ENCODE measurements around the gene GFI1B. TPM values are rescaled to one million over a fixed set of nuclear protein-coding genes. Genes with fewer than 3 reads are reported as not detected.

The GFI1B gene
- total RNA-seq, 4 donors from 2014 or later: not detected

- intact Hi-C loops (cut with DNase I; ENCODE audit: low total_unique reads): no loop called here
- Histone ChIP-seq H3K4me1 (no peaks in the 10 kb centered on the region), H3K27ac (no peak overlapping the region), H3K36me3 (no peaks in the 10 kb centered on the region), H3K27me3 (peaks cover 12 to 22% (median 18%) of the 10 kb centered on the region in 3 donors), H3K9me3 (no peaks in the 10 kb centered on the region), H3K4me3 (no peak overlapping the region)
- DNase-seq (no peak), ATAC-seq (no peak)
- TF ChIP-seq CTCF (IDR thresholded peaks at IDR 0.05 in 4 of 5, conservative IDR thresholded peaks at IDR 0.05 in 1 of 5): no peak
- in situ Hi-C loops (cut with MboI; ENCODE audit: low sequenced_read_pairs in 4 of 4): no loop called here
Observed at GRCh38 chr9:133002147-133003070, 23.9 kb downstream of the GFI1B start.

DNA sequence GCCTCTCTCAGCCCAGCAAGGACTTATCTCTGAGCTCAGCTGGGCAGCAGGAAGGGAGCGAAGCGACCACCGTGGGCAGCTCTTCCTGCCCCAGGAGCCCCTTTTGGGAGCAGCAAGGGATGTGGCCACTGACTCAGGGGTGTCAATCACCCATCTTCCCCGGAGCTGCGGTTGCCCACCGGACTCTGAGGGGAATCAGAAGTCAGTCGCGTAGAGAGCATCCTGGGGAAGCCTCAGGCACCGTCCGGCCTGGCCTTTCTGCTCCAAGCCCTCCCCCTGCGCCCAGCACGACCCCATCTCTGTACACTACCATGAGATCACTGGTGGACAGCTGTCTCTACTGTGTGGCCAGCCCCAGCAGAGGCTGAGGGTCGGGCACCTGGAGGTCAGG, 24.6 kb downstream of the GFI1B start:
- H3K36me3 ChIP-seq: no peaks in the 10 kb centered on the region
- no peaks in the 10 kb centered on the region for H3K4me1 ChIP-seq
- no peak overlapping the region for H3K27ac ChIP-seq
- in situ Hi-C loops (cut with MboI; ENCODE audit: low sequenced_read_pairs in 4 of 4): no loop called here
- no peaks in the 10 kb centered on the region for H3K9me3 ChIP-seq
- DNase-seq: no peak
- no peak overlapping the region for H3K4me3 ChIP-seq
- ATAC-seq: no peak
- TF ChIP-seq CTCF (IDR thresholded peaks at IDR 0.05 in 4 of 5, conservative IDR thresholded peaks at IDR 0.05 in 1 of 5) (no peak), POLR2A (IDR thresholded peaks at IDR 0.05) (no peak)
- intact Hi-C loops (cut with DNase I; ENCODE audit: low total_unique reads): no loop called here
- peaks cover 16 to 25% (median 18%) of the 10 kb centered on the region in 3 donors for H3K27me3 ChIP-seq

DNA sequence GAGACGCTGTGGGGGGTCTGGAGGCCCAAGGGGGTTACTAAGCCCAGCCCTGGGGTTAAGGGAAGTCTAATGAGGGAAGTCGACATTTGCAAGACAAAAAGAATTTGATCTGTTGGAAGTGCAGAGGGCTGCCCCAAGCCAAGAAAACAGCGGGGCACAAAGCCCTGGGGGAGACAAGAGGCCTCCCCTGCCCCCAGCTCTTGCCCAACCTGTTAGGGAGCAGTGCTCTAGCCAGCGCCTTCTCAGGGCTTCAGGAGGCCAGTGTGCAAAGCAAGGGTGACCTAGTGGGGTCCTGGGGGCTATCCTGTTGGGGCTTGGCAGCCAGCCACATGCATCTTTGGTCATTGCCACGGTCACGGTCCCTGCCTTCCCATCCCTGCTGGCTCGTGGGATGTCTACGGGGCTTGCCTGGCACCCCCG, 25.2 kb downstream of the GFI1B start:
- Histone ChIP-seq H3K27ac (no peak overlapping the region), H3K4me3 (no peak overlapping the region), H3K4me1 (no peaks in the 10 kb centered on the region), H3K27me3 (peaks cover 18 to 25% (median 18%) of the 10 kb centered on the region in 3 donors), H3K36me3 (no peaks in the 10 kb centered on the region), H3K9me3 (no peaks in the 10 kb centered on the region)
- ATAC-seq (no peak), DNase-seq (no peak)
- intact Hi-C loops (cut with DNase I; ENCODE audit: low total_unique reads): no loop called here
- in situ Hi-C loops (cut with MboI; ENCODE audit: low sequenced_read_pairs in 4 of 4): no loop called here
- TF ChIP-seq POLR2A (IDR thresholded peaks at IDR 0.05) (no peak), CTCF (IDR thresholded peaks at IDR 0.05 in 4 of 5, conservative IDR thresholded peaks at IDR 0.05 in 1 of 5) (no peak)

DNA sequence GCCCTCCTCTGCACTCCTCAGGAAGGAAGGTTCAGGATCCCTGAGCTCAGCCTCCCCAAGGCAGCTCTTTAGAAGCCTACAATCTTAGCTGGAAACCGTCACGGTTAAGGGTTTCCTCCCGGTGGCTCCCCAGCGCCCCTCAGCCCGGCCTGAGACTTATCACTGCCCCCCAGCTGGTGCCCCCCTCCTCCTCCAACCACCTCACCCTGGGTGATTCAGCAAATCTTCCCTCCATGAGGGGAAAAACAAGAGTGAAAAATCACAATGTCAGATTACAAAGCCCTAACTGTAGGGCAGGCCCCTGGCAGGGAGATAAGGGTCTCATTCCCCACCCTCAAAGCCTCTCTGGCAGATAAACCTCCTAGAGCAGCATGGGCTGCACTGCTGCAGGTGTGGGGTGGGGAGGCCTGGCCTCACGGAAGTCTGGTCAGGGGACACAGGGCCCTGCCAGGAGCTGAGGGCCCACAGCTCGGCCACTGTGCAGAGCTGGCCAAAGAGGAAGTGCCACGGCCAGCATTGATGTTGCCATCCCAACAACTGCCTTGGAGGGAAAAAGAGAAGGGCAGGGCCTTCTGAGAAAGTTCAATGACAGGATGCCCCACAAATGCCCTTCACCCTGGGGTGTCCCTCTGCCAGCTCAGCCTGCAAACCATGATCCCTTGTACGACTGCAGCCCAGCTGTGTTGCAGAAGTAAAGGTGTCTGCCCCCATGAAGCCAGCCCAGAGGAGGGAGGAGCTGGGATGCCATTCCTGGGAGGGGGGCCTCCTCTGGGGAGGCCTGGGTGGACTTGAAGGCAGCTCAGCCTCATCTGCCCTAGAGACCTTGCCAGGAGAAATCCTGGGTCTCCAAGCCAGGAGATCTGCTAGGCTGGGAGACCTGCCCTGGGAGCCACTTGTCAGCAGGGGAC, 25.9 kb downstream of the GFI1B start:
- Histone ChIP-seq H3K27ac (no peak overlapping the region), H3K27me3 (peaks cover 18 to 25% (median 18%) of the 10 kb centered on the region in 3 donors), H3K36me3 (no peaks in the 10 kb centered on the region), H3K9me3 (no peaks in the 10 kb centered on the region), H3K4me1 (no peaks in the 10 kb centered on the region), H3K4me3 (no peak overlapping the region)
- TF ChIP-seq CTCF (IDR thresholded peaks at IDR 0.05 in 4 of 5, conservative IDR thresholded peaks at IDR 0.05 in 1 of 5) (no peak), POLR2A (IDR thresholded peaks at IDR 0.05) (no peak)
- intact Hi-C loops (cut with DNase I; ENCODE audit: low total_unique reads): no loop called here
- DNase-seq: no peak
- in situ Hi-C loops (cut with MboI; ENCODE audit: low sequenced_read_pairs in 4 of 4): no loop called here
- ATAC-seq: no peak
